ENCODE measurements around the gene CD160.
"Not testable (repeated sequence)": the region's sequence is repeated elsewhere in the genome, so short reads cannot be mapped to it uniquely, and the experiment has no call there.

CD160 gene

DNA sequence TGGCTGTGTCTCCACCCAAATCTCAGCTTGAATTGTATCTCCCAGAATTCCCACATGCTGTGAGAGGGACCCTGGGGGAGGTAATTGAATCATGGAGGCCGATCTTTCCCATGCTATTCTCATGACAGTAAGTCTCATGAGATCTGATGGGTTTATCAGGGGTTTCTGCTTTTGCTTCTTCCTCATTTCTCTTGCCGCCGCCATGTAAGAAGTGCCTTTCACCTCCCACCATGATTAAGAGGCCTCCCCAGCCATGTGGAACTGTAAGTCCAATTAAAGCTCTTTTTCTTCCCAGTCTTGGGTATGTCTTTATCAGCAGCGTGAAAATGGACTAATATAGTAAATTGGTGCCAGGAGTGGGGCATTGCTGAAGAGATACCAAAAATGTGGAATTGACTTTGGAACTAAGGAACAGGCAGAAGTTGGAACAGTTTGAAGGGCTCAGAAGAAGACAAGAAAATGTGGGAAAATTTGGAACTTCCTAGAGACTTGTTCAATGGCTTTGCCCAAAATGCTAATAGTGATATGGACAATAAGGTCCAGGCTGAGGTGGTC, 41.2 kb downstream of the CD160 start:
- DNase-seq: not testable (repeated sequence)

DNA sequence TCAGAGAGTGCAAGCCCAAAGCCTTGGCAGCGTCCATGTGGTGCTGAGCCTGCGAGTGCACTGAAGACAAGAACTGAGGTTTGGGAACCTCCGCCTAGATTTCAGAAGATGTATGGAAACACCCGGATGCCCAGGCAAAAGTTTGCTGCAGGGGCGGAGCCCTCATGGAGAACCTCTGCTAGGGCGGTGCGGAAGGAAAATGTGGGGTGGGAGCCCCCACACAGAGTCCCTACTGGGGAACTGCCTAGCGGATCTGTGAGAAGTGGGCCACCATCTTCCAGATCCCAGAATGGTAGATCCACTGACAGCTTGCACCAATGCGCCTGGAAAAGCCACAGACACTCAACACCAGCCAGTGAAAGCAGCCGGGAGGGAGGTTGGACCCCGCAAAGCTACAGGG, 42.2 kb downstream of the CD160 start:
- DNase-seq: not testable (repeated sequence)

DNA sequence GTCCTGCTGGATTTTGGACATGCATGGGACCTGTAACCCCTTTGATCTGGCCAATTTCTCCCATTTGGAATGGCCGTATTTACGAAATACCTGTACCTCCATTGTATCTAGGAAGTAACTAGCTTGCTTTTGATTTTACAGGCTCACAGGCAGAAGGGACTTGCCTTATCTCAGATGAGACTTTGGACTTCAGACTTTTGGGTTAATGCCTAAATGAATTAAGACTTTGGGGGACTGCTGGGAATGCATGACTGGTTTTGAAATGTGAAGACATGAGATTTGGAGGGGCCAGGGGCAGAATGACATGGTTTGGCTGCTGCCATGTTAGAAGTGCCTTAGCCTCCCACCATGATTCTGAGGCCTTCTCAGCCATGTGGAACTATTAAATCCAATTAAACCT, 42.7 kb downstream of the CD160 start:
- not testable (repeated sequence) for DNase-seq

GRCh38 chr1:145764231-145764940, 45.1 kb downstream of the CD160 start:
- DNase-seq: not testable (repeated sequence)

- not testable (repeated sequence) for DNase-seq
Measured at GRCh38 chr1:145765127-145765526, 45.8 kb downstream of the CD160 start.

DNA sequence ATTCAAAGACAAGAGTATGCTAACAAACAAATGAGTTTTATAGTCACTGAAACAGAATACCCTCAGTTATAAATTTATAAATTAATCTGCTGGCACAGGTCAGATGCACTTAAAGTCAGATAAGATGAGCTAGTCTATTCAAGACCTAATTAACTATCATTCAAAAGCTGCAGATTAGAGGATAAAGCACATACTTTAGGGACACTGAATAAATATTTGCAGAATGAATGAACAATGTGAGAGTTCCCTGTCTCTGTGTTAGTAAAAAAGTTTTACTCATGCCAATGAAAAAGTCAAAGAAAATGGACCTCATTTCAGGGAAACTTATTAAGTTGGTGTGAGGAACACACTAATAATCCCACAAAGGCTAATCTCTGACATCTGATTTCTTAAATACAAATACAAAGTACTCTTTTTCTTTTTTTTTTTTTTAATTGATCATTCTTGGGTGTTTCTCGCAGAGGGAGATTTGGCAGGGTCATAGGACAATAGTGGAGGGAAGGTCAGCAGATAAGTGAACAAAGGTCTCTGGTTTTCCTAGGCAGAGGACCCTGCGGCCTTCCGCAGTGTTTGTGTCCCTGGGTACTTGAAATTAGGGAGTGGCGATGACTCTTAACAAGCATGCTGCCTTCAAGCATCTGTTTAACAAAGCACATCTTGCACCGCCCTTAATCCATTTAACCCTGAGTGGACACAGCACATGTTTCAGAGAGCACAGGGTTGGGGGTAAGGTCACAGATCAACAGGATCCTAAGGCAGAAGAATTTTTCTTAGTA, 46.5 kb downstream of the CD160 start:
- not testable (repeated sequence) for DNase-seq

- DNase-seq: not testable (repeated sequence)
Measured at GRCh38 chr1:145766926-145767325, 47.6 kb downstream of the CD160 start.

DNA sequence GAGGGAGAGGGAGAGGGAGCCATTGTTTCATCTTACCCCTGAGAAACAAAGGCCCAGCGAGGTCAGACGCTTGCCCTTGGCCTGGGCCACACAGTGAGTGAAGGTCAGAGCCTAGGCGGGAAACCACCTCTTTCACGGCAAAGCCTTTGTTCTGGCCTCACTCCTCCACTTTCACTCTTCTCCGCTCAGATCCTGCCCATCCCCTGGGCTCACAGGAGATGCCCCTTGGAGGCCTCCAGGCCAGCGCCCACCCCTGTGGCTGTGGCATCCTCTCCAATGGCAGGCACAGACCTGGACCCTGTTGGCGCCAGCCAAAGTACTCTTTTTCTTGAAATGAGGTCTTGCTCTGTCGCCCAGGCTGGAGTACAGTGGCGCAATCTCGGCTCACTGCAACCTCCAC, 48.7 kb downstream of the CD160 start:
- DNase-seq: not testable (repeated sequence)

DNA sequence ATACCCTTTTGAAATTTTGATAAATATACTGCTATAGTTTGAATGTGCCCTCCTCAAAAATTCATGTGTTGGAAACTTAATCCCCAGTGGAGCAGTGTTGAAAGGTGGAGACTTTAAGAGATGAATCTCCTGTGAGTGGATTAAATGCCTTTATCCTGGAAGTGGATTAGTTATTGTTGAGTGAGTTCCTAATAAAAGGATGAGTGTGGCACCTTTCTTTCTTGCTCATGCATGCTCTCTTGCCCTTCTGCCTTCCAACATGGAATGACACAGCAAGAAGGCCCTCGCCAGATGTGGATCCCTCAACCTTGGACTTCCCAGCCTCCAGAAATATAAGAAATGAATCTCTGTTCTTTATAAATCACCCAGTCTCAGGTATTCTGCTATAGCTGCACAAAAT, 51.8 kb downstream of the CD160 start:
- DNase-seq: no peak

- no peak for DNase-seq
Measured at GRCh38 chr1:145773423-145773822, 54.1 kb downstream of the CD160 start.

GRCh38 chr1:145777357-145778145, 58.3 kb downstream of the CD160 start:
- DNase-seq: no peak

DNA sequence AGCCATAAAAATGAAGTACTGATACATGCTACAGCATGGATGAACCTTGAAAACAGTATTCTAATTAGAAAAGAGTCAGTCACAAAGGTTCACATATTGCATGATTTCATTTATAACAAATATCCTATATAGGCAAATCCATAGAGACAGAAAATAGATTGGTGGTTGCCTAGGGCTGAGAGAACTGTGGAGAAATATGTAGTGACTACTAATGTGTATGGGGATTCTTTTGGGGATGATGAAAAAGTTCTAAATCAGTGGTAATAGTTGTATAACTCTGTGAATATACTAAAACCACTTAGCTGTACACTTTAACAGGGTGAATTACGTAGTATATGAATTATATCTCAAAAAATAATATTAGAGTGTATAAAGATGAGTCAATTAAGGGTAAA, 58.8 kb downstream of the CD160 start:
- DNase-seq: no peak

- no peak for DNase-seq
Measured at GRCh38 chr1:145782272-145783099, 63.2 kb downstream of the CD160 start.

GRCh38 chr1:145784409-145784808, 65.1 kb downstream of the CD160 start:
- DNase-seq: no peak

DNA sequence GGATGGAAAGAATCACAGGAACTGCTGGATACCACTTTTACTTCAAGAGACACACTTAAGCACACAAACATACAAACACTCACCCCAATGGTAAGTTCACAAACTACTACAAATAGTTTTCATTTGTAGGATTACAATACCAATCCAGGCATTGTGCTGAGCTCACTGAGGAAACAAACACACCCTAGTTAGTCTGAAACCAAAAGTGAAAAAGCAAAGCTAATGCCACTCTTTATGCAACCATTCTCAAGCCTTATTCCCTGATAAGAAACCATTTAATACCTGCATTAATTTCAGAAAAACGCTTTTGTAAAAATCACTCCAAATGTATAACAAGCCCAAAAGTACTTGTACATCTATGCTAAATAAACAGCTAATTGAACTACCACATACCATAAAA, 66.2 kb downstream of the CD160 start:
- no peak for DNase-seq

- no peak for DNase-seq
Measured at GRCh38 chr1:145786271-145786670, 67.0 kb downstream of the CD160 start.

GRCh38 chr1:145788580-145788979, 69.3 kb downstream of the CD160 start:
- no peak for DNase-seq

Data from hematopoietic multipotent progenitor cell treated with erythropoietin and hydrocortisone succinate and interleukin-3 and kit ligand, for 4 days (in vitro differentiated cells).